Medulla oblongata (tissue), 1 donor: ENCODE measurements around the gene HIF1AN.
"Not testable (repeated sequence)": the region's sequence is repeated elsewhere in the genome, so short reads cannot be mapped to it uniquely, and the experiment has no call there.

Source experiments
- DNase-seq: peaks from one replicate; pipeline ENCODE4 v3.0.0-alpha.2; 2015; ENCODE audit errors: extremely low spot score

Gene HIF1AN

GRCh38 chr10:100567249-100567648 is 31.5 kb downstream of the HIF1AN start:
- DNase-seq, result no peak

- no peak for DNase-seq
Measured at GRCh38 chr10:100567826-100568225, 32.1 kb downstream of the HIF1AN start.

- DNase-seq, result no peak
Measured at GRCh38 chr10:100568912-100569311, 33.2 kb downstream of the HIF1AN start.

GRCh38 chr10:100569687-100570481 is 34.1 kb downstream of the HIF1AN start:
- no peak for DNase-seq

- no peak for DNase-seq
Measured at GRCh38 chr10:100570506-100570905, 34.8 kb downstream of the HIF1AN start.

GRCh38 chr10:100571084-100571856 is 35.5 kb downstream of the HIF1AN start:
- no peak for DNase-seq

- DNase-seq, result not testable (repeated sequence)
Measured at GRCh38 chr10:100575146-100575545, 39.4 kb downstream of the HIF1AN start.

- no peak for DNase-seq
Measured at GRCh38 chr10:100575585-100576281, 40.0 kb downstream of the HIF1AN start.

- no peak for DNase-seq
Measured at GRCh38 chr10:100576282-100576635, 40.5 kb downstream of the HIF1AN start.

- DNase-seq, result no peak
Measured at GRCh38 chr10:100579261-100580090, 43.7 kb downstream of the HIF1AN start.

- no peak for DNase-seq
Measured at GRCh38 chr10:100586959-100587358, 51.2 kb downstream of the HIF1AN start.

- DNase-seq, result no peak
Measured at GRCh38 chr10:100598166-100598565, 62.4 kb downstream of the HIF1AN start.

GRCh38 chr10:100600218-100600617 is 64.5 kb downstream of the HIF1AN start:
- DNase-seq, result no peak

GRCh38 chr10:100607439-100607838 is 71.7 kb downstream of the HIF1AN start:
- no peak for DNase-seq
